HG03521 (cell line): ENCODE measurements around the gene PTPRS.

Experiments used
- ATAC-seq: cut with Tn5 transposase; IDR thresholded peaks from one replicate; pipeline ENCODE4 v1.9.1; 2021; ENCODE audit warnings: mild to moderate bottlenecking, moderate library complexity; ENCODE audit not compliant: unreplicated experiment

Gene PTPRS

GRCh38 chr19:5312058-5312457 lies 28.6 kb downstream of the PTPRS start:
- no peak for ATAC-seq

GRCh38 chr19:5309438-5310204 lies 31.0 kb downstream of the PTPRS start:
- no peak for ATAC-seq

GRCh38 chr19:5308451-5309437 lies 31.9 kb downstream of the PTPRS start:
- no peak for ATAC-seq

DNA sequence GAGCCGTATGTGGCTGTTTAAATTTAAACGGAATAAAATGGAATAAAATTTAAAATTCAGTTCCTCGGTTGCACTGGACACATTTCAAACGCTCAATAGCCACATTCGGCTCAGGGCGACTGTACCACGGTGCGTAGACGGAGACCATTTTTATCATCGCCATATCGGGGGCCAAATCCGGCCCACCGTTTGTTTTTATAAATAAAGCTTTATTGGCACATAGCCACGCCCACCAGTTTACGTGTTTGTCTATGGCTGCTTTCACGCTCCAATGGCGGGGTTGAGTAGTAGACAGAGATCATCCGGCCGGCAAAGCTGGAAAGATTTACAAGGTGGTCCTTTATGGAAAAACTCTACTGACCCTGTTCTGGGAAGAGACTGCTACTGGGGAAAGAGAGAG lies 33.0 kb downstream of the PTPRS start:
- no peak for ATAC-seq

DNA sequence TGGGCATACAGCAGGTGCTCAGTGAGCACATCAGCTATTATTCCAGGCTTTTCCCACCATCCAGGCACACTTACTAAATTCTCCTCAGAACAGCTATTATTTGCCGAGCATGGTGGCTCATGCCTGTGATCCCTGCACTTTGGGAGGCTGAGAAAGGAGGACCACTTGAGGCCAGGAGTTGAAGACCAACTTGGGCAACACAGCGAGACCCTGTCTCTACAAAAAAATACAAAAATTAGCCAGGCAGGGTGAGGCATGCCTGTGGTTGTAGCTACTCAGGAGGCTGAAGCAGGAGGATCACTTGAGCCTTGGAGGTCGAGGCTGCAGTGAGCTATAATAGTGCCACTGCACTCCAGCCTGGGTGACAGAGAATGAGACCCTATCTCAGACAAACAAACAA lies 35.4 kb downstream of the PTPRS start:
- no peak for ATAC-seq

- no peak for ATAC-seq
Observed at GRCh38 chr19:5304486-5304885, 36.1 kb downstream of the PTPRS start.

DNA sequence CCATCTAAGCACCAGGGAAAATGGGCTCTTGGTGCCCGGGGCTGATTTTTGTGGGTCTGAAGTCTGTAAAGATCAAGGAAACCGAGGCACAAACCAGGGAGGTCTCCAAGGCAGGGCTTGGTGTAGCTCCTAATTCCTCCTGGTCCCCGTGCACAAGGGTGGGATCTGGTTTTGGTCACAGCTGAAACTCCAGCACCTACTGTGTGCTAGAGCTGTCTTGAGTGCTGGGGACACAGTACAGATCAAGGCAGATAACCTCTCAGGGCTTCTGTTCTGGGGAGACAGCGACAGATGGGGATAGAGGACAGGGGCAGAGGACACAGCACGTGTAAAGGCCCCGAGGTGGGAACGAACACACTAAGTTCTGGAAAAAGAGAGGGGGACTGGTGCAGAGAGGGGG lies 37.4 kb downstream of the PTPRS start:
- ATAC-seq, result no peak

GRCh38 chr19:5302396-5302795 lies 38.2 kb downstream of the PTPRS start:
- ATAC-seq, result no peak

- ATAC-seq, result no peak
Observed at GRCh38 chr19:5299137-5299536, 41.5 kb downstream of the PTPRS start.

DNA sequence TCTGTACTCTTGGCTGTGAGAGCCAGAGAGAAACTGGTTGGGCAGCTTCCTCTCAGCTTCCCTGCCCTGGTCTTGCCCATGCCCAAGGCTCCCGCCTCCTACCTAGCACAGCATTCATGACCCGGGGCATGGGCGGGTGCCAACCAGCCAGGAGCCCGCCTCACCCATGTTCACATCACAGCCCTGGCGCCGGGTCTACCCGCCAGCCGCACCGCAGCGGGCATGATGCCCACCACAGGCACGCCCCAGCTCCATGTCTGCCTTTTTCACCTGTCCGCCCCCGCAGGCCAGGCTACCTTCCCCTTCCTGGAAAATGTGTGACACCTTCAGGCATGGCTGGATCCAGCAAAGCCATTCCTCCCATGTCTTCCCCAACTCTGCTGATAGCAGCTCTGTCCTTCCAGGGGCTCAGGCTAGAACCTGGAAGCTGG lies 42.1 kb downstream of the PTPRS start:
- ATAC-seq, result no peak

DNA sequence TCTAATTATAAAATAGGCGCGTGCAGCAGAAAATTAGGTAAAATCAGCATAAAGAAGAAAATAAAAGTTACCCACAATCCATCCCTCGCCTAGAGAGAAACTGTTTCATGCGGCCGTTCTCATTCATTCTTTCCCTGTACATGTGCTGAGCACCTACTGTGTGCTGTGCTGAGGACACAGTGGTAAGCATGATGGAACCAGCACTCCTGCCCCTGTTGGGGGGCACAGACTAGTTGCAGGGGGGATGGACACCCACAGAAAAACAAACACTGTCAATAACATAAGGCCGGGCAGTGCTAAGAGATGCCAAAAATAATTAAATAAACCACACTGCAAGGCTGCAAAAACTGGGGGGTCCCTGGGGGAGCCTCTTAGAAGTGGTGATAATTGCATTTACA lies 43.3 kb downstream of the PTPRS start:
- ATAC-seq, result no peak

GRCh38 chr19:5296457-5297271 lies 43.9 kb downstream of the PTPRS start:
- ATAC-seq, result no peak

DNA sequence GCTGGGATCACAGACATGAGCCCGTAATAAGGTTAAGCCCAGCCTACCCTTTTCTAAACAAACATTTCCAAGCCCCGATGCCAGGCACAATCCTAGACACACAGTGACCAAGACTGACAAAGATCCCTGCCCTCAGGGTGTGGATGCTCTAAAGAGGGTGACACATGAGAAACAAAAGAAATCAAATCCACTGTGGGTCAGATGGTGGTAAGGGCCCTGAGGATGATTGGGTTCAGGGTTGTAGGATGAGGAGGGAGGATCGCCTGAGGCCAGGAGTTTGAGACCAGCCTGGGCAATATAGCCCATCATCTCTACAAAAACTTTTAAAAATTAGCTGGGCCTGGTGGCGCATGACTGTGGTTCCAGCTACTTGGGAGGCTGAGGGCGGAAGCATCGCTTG lies 44.6 kb downstream of the PTPRS start:
- ATAC-seq, result no peak

GRCh38 chr19:5294403-5295160 lies 46.0 kb downstream of the PTPRS start:
- ATAC-seq, result no peak

GRCh38 chr19:5293612-5294378 lies 46.8 kb downstream of the PTPRS start:
- ATAC-seq, result no peak

DNA sequence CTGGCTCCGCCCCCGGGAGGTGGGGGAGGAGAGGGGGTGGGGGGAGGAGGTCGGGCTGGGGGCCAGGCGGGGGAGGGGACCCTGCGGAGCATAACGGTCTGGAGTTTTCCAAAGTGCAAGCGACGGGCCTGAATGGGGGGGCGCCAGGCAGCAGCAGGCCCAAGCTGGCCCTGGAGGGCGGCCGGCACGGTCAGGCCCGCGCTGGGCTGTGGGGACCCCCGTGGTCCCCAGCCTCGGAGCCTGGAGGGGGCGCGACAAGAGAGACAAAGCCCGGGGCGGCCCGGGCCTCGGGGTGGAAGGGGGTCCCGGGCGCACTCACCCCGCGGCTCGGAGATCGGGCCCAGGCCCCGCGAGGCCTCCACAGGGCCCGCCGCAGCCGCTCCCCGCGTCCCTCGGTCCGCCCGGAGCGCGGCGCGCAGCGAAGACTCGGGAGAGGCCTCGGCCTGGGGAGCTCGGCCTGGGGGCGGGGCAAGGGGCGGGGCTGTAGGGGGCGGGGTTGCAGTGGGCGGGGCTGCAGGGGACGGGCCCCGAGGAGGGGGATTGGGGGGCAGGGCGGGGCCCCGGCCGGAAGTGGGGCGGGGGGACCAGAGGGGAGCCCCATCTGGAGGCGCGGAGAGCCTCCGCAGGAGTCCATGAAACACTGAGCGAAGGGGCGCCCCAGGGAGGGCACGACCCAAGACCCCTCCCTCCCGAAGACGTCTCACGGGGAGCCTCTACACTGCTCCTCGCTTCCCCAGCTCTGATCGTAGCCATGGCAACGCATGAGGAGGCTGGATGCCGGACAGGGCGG lies 47.6 kb downstream of the PTPRS start:
- no peak for ATAC-seq

- no peak for ATAC-seq
Observed at GRCh38 chr19:5292453-5292821, 48.2 kb downstream of the PTPRS start.

DNA sequence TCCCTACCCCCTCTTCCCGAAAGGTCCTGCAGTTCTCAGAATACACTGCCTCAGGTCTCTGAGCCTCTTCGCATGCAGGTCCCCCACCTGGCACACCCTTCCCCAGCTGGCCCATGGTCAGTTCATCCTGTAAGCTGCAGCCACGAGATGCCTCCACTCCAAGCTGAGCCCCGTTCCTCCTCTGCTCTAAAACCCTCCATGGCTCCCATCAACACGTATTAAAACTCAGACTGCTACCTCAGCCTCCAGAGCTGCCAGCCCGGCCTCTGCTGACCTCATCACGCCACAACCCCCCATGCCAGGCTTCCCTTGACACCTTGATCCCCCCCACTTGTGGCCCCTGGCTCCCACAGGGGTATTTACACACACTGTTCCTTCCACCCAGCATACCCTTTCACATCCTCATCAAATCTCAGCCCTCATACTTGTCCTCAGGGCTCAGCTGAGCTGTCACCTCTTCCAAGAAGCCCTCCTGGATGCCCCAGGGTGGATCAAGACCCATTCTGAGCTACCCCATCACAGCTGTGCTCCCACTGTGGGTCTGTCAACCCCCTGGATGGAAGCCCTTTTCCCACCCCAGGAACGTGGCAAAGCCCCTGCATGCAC lies 48.9 kb downstream of the PTPRS start:
- ATAC-seq, result no peak
